ENCODE data around the gene PTPRR. TPM values are rescaled to one million over a fixed set of nuclear protein-coding genes. Genes with fewer than 3 reads are reported as not detected.

Gene PTPRR
- total RNA-seq, 4 donors from 2014 or later = 0.12 to 0.67 (median 0.45) TPM

DNA sequence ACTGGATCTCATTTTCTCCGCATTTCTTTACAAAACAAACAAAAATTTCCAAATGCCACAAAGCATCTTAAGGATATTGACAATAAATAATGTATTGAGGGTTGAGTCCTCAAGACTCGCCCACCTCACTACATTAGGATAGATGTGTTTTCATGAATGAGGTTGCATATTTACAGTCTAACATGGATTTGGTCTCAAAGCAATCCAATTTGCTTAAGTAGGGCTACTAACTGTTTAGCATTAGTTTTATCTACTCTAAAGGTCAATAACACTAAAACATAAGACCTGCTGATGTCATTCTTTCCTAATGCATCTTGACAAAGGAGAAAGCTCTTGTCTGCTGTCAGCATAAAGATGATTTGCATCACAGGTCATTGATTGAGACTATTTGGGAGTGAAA is 82.4 kb downstream of the PTPRR start:
- WGBS, 2 donors (ENCODE audit: low coverage in 1 of 2) = 40 to 50% methylated on average over 2 of the region's 2 CpGs
- Histone ChIP-seq H3K4me3 (no peak overlapping the region), H3K27ac (no peak overlapping the region), H3K9me3 (no peaks in the 10 kb centered on the region), H3K36me3 (no peaks in the 10 kb centered on the region), H3K4me1 (no peaks in the 10 kb centered on the region), H3K27me3 (peaks cover 9% of the 10 kb centered on the region)
- TF ChIP-seq CTCF (IDR thresholded peaks at IDR 0.05) (no peak), POLR2A (IDR thresholded peaks at IDR 0.05) (no peak), POLR2AphosphoS5 (IDR thresholded peaks at IDR 0.05) (no peak), EP300 (IDR thresholded peaks at IDR 0.05) (no peak)
- no peak for ATAC-seq

DNA sequence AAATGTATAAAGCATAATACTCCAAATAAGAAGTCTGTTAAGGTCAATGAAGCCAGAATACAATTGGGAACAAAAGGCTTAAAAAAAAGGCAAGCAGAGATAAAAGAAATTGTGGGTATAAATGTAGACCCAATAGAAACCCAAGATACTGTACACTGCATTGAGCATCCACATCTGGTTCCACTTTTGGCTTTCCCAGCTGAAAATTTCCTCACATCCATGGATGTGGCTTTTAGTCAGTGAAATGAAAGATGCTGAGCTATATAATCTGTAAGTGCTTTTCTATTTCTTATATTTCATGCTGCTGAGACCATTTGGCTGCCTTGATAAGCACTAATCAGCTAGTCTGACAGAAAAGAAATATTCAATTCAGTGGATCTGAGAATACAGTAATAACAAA is 83.5 kb downstream of the PTPRR start:
- Histone ChIP-seq H3K27ac (no peak overlapping the region), H3K9me3 (no peaks in the 10 kb centered on the region), H3K4me3 (no peak overlapping the region), H3K27me3 (peaks cover 9% of the 10 kb centered on the region), H3K4me1 (no peaks in the 10 kb centered on the region), H3K36me3 (no peaks in the 10 kb centered on the region)
- no peak for ATAC-seq
- TF ChIP-seq POLR2A (IDR thresholded peaks at IDR 0.05) = no peak
- no peak for TF ChIP-seq CTCF (IDR thresholded peaks at IDR 0.05)
- no peak for TF ChIP-seq EP300 (IDR thresholded peaks at IDR 0.05)
- TF ChIP-seq POLR2AphosphoS5 (IDR thresholded peaks at IDR 0.05) = no peak

DNA sequence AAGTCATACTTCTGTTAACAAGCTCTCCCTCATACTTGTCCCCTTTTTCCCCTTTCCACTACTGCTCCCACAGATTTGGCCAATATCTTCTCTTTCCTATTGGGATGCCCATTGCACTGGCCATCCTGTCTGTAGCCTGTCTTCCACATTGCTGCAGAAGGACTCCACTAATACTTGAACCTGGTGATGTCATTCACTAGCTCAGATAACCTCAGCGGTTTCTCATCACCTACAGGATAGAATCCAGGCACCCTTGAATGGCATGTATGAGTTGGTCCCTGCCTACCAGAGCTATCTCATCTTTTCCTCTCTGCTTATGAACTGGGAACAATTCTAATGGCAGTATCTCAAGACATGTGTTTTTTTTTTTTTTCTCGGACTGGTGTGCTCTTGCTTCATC is 84.6 kb downstream of the PTPRR start:
- H3K27me3 ChIP-seq = peaks cover 9% of the 10 kb centered on the region
- TF ChIP-seq POLR2AphosphoS5 (IDR thresholded peaks at IDR 0.05) (no peak), CTCF (IDR thresholded peaks at IDR 0.05) (no peak), POLR2A (IDR thresholded peaks at IDR 0.05) (no peak), EP300 (IDR thresholded peaks at IDR 0.05) (no peak)
- H3K4me1 ChIP-seq = no peaks in the 10 kb centered on the region
- H3K9me3 ChIP-seq = no peaks in the 10 kb centered on the region
- H3K36me3 ChIP-seq = no peaks in the 10 kb centered on the region
- no peak for ATAC-seq
- no peak overlapping the region for H3K27ac ChIP-seq
- no peak overlapping the region for H3K4me3 ChIP-seq
- WGBS, 2 donors (ENCODE audit: low coverage in 1 of 2) = 44 to 100% methylated on average over 1 to 2 of the region's 2 CpGs

GRCh38 chr12:70831543-70831942 is 89.0 kb downstream of the PTPRR start:
- H3K9me3 ChIP-seq = no peaks in the 10 kb centered on the region
- H3K4me3 ChIP-seq = no peak overlapping the region
- no peak overlapping the region for H3K27ac ChIP-seq
- no peak for ATAC-seq
- no peaks in the 10 kb centered on the region for H3K27me3 ChIP-seq
- no peaks in the 10 kb centered on the region for H3K4me1 ChIP-seq
- no peaks in the 10 kb centered on the region for H3K36me3 ChIP-seq
- 67 to 89% methylated on average over 1 to 2 of the region's 2 CpGs for WGBS, 2 donors (ENCODE audit: low coverage in 1 of 2)
- TF ChIP-seq POLR2AphosphoS5 (IDR thresholded peaks at IDR 0.05) (no peak), POLR2A (IDR thresholded peaks at IDR 0.05) (no peak), CTCF (IDR thresholded peaks at IDR 0.05) (no peak), EP300 (IDR thresholded peaks at IDR 0.05) (no peak)

GRCh38 chr12:70830221-70831061 is 90.1 kb downstream of the PTPRR start:
- no peak overlapping the region for H3K4me3 ChIP-seq
- TF ChIP-seq CTCF (IDR thresholded peaks at IDR 0.05) = no peak
- no peak for TF ChIP-seq POLR2AphosphoS5 (IDR thresholded peaks at IDR 0.05)
- TF ChIP-seq POLR2A (IDR thresholded peaks at IDR 0.05) = no peak
- no peak for TF ChIP-seq EP300 (IDR thresholded peaks at IDR 0.05)
- WGBS, 2 donors (ENCODE audit: low coverage in 1 of 2) = 69 to 73% methylated on average over 4 of the region's 4 CpGs
- no peaks in the 10 kb centered on the region for H3K36me3 ChIP-seq
- H3K4me1 ChIP-seq = no peaks in the 10 kb centered on the region
- H3K27me3 ChIP-seq = no peaks in the 10 kb centered on the region
- ATAC-seq = no peak
- H3K27ac ChIP-seq = no peak overlapping the region
- no peaks in the 10 kb centered on the region for H3K9me3 ChIP-seq

Measured in gastroesophageal sphincter (tissue), 4 donors.